ENCODE measurements around the gene CPPED1.
"Not testable (repeated sequence)": the region's sequence is repeated elsewhere in the genome, so short reads cannot be mapped to it uniquely, and the experiment has no call there.

CPPED1 gene

DNA sequence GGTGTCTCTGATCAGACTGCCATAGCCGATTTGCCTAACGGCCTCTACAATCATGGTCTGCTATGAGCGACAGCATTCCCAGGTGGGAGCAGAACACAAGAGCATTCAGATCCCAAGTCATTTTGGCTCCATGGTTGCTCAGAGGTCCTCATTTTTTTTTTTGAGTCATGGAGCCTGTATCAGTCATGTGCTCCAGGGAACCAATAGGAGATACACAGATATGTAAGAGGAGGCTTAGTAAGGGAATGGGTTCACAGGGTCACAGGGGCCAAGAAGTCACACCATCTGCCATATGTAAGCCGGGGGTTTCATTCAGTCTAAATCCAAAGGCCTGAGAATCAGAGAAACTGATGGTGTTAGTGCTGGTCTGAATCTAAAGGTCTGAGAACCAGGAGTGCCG lies 36.8 kb downstream of the CPPED1 start:
- TF ChIP-seq CTCF (conservative IDR thresholded peaks at IDR 0.05; ENCODE audit: low read depth, low read length), result no peak
- no peak for DNase-seq (ENCODE audit: low read depth)
- H3K4me3 ChIP-seq (ENCODE audit: low read depth, low read length), result no peak overlapping the region

DNA sequence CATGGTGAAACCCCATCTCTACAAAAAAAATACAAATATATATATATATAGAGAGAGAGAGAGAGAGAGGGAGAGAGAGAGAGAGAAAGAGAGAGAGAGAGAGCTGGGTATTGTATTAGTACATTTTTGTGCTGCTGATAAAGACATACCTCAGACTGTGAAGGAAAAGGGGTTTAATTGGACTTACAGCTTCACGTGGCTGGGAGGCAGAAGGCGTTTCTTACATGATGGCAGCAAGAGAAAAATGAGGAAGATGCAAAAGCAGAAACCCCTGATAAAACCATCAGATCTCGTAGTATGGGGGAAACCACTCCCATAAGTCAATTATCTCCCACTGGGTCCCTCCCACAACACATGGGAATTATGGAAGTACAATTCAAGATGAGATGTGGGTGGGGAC lies 37.5 kb downstream of the CPPED1 start:
- not testable (repeated sequence) for H3K4me3 ChIP-seq (ENCODE audit: low read depth, low read length); DNase-seq (ENCODE audit: low read depth)

DNA sequence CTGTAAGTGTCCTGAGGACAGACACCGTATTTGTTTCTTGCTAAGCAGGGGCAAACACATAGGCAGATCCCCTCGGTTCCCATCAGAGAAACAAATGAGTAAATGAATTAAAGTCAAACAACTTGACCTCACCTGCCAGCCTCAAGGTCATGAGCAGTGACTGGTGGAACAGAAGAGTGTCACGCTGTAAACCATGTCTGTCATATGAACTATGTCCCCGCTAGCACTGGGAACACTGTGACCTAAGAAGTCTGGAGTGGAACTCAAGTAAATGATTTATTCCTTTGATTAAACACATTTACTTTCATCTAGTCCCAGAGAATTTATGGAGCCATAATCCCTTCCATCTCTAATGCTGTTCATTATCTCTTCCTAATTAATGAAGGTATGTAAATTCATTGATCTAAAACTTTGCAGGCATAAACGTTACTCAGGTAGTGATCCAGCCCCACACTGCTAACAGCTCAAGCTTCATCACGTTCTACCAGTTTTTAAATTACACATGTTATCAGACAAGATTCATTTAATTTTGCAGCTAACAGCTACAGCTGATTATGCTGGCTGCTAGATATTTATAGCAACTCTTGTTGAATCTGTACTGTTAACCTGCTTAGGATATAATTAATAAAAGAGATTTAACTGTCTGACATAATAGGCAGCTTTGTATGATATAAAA lies 38.7 kb downstream of the CPPED1 start:
- H3K4me3 ChIP-seq (ENCODE audit: low read depth, low read length), result no peak overlapping the region
- no peak for TF ChIP-seq CTCF (conservative IDR thresholded peaks at IDR 0.05; ENCODE audit: low read depth, low read length)
- no peak for DNase-seq (ENCODE audit: low read depth)

- peak; percentile 36 for DNase-seq (ENCODE audit: low read depth)
- H3K4me3 ChIP-seq (ENCODE audit: low read depth, low read length), result no peak overlapping the region
- no peak for TF ChIP-seq CTCF (conservative IDR thresholded peaks at IDR 0.05; ENCODE audit: low read depth, low read length)
These were observed 40.2 kb downstream of the CPPED1 start for GRCh38 chr16:12763517-12763916.

GRCh38 chr16:12760819-12761611 lies 42.7 kb downstream of the CPPED1 start:
- DNase-seq (ENCODE audit: low read depth), result no peak
- H3K4me3 ChIP-seq (ENCODE audit: low read depth, low read length), result no peak overlapping the region
- no peak for TF ChIP-seq CTCF (conservative IDR thresholded peaks at IDR 0.05; ENCODE audit: low read depth, low read length)

DNA sequence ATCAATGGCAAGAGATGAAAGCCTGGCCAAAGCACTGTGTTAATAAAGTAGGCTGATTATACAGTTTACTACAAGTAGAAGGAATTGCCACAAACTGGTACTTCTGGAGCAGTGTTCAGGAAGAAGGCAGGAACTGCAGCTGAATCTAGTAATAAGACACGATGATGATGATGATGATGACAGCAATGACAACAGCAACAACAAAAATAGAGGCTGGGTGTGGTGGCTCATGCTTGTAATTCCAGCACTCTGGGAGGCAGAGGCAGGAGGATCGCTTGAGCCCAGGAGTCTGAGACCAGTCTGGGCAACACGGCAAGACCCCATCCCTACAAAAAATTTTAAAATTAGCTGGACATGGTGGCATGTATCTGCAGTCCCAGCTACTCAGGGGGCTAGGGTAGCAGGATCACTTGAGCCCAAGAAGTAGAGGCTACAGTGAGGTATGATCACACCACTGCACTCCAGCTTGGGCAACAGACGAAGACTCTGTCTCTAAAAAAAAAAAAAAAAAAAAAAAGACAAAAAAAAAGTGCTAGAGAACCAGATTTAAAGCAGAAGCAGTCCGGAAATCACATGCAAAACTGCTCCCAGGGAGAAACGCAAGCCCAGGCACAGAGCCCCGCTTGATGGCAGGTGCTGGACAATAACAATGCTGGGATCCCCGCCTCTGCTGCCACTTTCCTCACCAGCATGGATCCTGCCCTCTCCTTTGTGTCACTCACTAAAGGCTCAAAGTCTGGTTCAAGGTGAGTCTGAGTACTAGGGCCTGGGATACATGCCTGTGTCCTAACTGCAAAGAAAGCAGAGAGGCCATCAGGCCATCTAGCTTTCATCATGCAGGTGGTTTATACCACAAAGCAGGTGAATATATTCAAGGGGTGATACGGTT lies 44.8 kb downstream of the CPPED1 start:
- no peak for DNase-seq (ENCODE audit: low read depth)
- TF ChIP-seq CTCF (conservative IDR thresholded peaks at IDR 0.05; ENCODE audit: low read depth, low read length), result no peak
- no peak overlapping the region for H3K4me3 ChIP-seq (ENCODE audit: low read depth, low read length)

DNA sequence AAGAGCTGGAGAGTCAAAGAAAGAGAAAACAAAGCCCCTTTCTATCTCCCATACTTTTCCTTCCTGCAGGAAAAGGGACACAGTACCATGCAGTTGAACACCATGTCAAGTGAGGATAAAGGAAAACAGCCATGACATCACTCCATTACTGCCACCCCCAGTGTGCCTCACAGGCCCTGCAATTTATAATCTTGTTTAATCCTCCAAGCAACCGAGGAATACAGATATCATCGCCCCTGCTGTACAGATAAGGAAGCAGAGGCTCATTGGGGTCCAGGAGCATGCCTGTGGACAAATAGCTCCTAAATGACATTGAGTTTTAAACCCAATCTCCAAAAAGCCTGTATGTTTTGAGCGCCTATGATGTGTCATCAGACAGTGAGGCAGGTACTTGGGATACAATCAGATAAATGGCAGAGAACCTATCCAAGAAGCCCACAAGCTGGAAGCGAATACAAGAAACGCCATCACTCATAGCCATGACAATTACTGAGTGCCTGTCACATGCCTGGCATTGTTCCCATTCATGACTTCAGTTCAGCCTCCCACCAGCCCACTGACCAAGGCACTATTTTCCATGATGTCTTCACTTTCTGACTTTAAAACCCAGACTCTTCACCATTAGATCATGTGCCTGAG lies 45.5 kb downstream of the CPPED1 start:
- TF ChIP-seq CTCF (conservative IDR thresholded peaks at IDR 0.05; ENCODE audit: low read depth, low read length), result no peak
- peak; percentile 8 for DNase-seq (ENCODE audit: low read depth)
- no peak overlapping the region for H3K4me3 ChIP-seq (ENCODE audit: low read depth, low read length)
